H1 (cell line): ENCODE measurements around the gene SLC13A4. TPM values are rescaled to one million over a fixed set of nuclear protein-coding genes. Genes with fewer than 3 reads are reported as not detected.

Experiments used
- CTCF ChIA-PET: fragments of 300-600 bp; sonication (Branson Sonifier 250); formaldehyde crosslinking; loops from one replicate; lab custom pipeline; 2021; ENCODE audit not compliant: partially characterized antibody; lab: Charles Lee
- POLR2A ChIA-PET: fragments of 300-600 bp; sonication (Branson Sonifier 250); formaldehyde crosslinking; loops from one replicate; lab custom pipeline; 2021; ENCODE audit warnings: inconsistent platforms; ENCODE audit not compliant: partially characterized antibody; lab: Charles Lee
- DNase-seq, 2 experiments: peaks; one replicate each; pipeline versions ENCODE4 v3.0.0 to v3.0.0-alpha.2; 2010 to 2022; ENCODE audit warnings: low spot score in 2 of 2, low read depth in 1 of 2, mixed read lengths in 1 of 2
- FAIRE-seq: peaks from 2 replicates; lab custom pipeline; 2011; peaks lifted over from hg19 to GRCh38; lab: Jason Lieb, UNC
- H2AFZ ChIP-seq: 2 replicates; pipeline ENCODE4 v1.8.1; 2012; ENCODE audit warnings: low read length, inconsistent platforms
- H2AK5ac ChIP-seq: 2 replicates; pipeline ENCODE4 v1.6.1; 2013; ENCODE audit warnings: low read depth, low read length
- H2BK120ac ChIP-seq: replicated peaks from 2 replicates; pipeline ENCODE3; 2013; ENCODE audit warnings: low read depth, low read length, inconsistent platforms
- H2BK12ac ChIP-seq: 2 replicates; pipeline ENCODE4 v1.6.1; 2013; ENCODE audit warnings: low read depth, low read length
- H2BK15ac ChIP-seq: 2 replicates; pipeline ENCODE4 v1.6.1; 2013; ENCODE audit warnings: low read length
- H2BK20ac ChIP-seq: 2 replicates; pipeline ENCODE4 v1.6.1; 2013; ENCODE audit warnings: low read length
- H2BK5ac ChIP-seq: 2 replicates; pipeline ENCODE4 v1.6.1; 2013; ENCODE audit warnings: low read depth, low read length
- H3K14ac ChIP-seq: 2 replicates; pipeline ENCODE4 v1.6.1; 2013; ENCODE audit warnings: inconsistent platforms; ENCODE audit not compliant: insufficient read length
- H3K18ac ChIP-seq: 2 replicates; pipeline ENCODE4 v1.6.1; 2013; ENCODE audit warnings: low read length; ENCODE audit errors: extremely low read depth
- H3K23ac ChIP-seq: 2 replicates; pipeline ENCODE4 v1.6.1; 2013; ENCODE audit warnings: inconsistent platforms; ENCODE audit not compliant: insufficient read length
- H3K23me2 ChIP-seq: 2 replicates; pipeline ENCODE4 v1.6.1; 2013; ENCODE audit warnings: low read depth, low read length
- H3K27ac ChIP-seq: 2 replicates; pipeline ENCODE4 v1.6.1; 2011; ENCODE audit warnings: low read depth, low read length, inconsistent platforms
- H3K27me3 ChIP-seq, 4 experiments: replicated peaks in 1 of 4; 1 replicate in 1 of 4; 2 replicates in 3 of 4; pipeline versions ENCODE4 v1.6.1 to v1.8.1; 2011 to 2013; ENCODE audit warnings: low read length in 3 of 4, mild to moderate bottlenecking in 3 of 4, inconsistent platforms in 2 of 4, mixed read lengths in 2 of 4, moderate library complexity in 1 of 4; ENCODE audit not compliant: control insufficient read depth in 3 of 4, insufficient read depth in 3 of 4; ENCODE audit errors: extremely low read depth in 1 of 4
- H3K36me3 ChIP-seq, 4 experiments: 2 replicates each; pipeline versions ENCODE4 v1.6.1 to v1.8.1; 2011 to 2013; ENCODE audit warnings: mild to moderate bottlenecking in 4 of 4, low read length in 3 of 4, moderate library complexity in 2 of 4, control low read depth in 1 of 4, inconsistent platforms in 1 of 4; ENCODE audit not compliant: insufficient read depth in 4 of 4, control insufficient read depth in 2 of 4
- H3K4ac ChIP-seq: replicated peaks from 2 replicates; pipeline ENCODE3; 2013; ENCODE audit warnings: low read length, low read depth, mixed read lengths, inconsistent platforms; ENCODE audit not compliant: insufficient read length
- H3K4me1 ChIP-seq, 4 experiments: replicated peaks in 1 of 4; 1 replicate in 1 of 4; 2 replicates in 3 of 4; pipeline versions ENCODE4 v1.6.1 to v1.8.1; 2011 to 2013; ENCODE audit warnings: low read length in 3 of 4, inconsistent platforms in 2 of 4, mixed read lengths in 1 of 4; ENCODE audit not compliant: insufficient read depth in 4 of 4, control insufficient read depth in 3 of 4
- H3K4me2 ChIP-seq, 2 experiments: 2 replicates each; pipeline versions ENCODE4 v1.6.1 to v1.8.1; 2011 to 2013; ENCODE audit warnings: low read depth in 2 of 2, low read length in 2 of 2, control low read depth in 1 of 2, inconsistent platforms in 1 of 2, mild to moderate bottlenecking in 1 of 2; ENCODE audit not compliant: insufficient read depth in 1 of 2
- H3K4me3 ChIP-seq, 4 experiments: fragments of 200-600, 300-600 bp in 1 of 4; sonication (generic), shearing (Covaris generic), sonication (Bioruptor Twin) in 1 of 4; 2 replicates each; pipeline versions ENCODE4 v1.5.1 to v1.8.1; 2011 to 2016; ENCODE audit warnings: low read length in 4 of 4, low read depth in 3 of 4, control low read depth in 2 of 4, inconsistent platforms in 2 of 4, mild to moderate bottlenecking in 2 of 4, mixed read lengths in 1 of 4, moderate library complexity in 1 of 4; ENCODE audit not compliant: insufficient read depth in 2 of 4; ENCODE audit errors: extremely low read depth in 1 of 4
- H3K56ac ChIP-seq: replicated peaks from 2 replicates; pipeline ENCODE3; 2013; ENCODE audit warnings: low read depth, mild to moderate bottlenecking, mixed read lengths, low read length, inconsistent platforms; ENCODE audit not compliant: insufficient read length
- H3K79me1 ChIP-seq: 2 replicates; pipeline ENCODE4 v1.6.1; 2013; ENCODE audit warnings: low read depth, low read length, control low read depth
- H3K79me2 ChIP-seq, 2 experiments: 2 replicates each; pipeline versions ENCODE4 v1.6.1 to v1.8.1; 2012 to 2013; ENCODE audit warnings: low read length in 2 of 2, mild to moderate bottlenecking in 2 of 2, inconsistent platforms in 1 of 2; ENCODE audit not compliant: insufficient read depth in 2 of 2, control insufficient read depth in 1 of 2
- H3K9ac ChIP-seq, 4 experiments: replicated peaks in 1 of 4; 1 replicate in 1 of 4; 2 replicates in 3 of 4; pipeline versions ENCODE4 v1.6.1 to v1.8.1; 2011 to 2013; ENCODE audit warnings: low read depth in 3 of 4, low read length in 3 of 4, control low read depth in 2 of 4, mild to moderate bottlenecking in 2 of 4, moderate library complexity in 2 of 4, inconsistent platforms in 1 of 4; ENCODE audit errors: extremely low read depth in 1 of 4
- H3K9me3 ChIP-seq, 2 experiments: 2 replicates each; pipeline versions ENCODE4 v1.6.1 to v1.8.1; 2012 to 2013; ENCODE audit warnings: mild to moderate bottlenecking in 2 of 2, moderate library complexity in 2 of 2, control low read depth in 1 of 2, inconsistent platforms in 1 of 2, low read depth in 1 of 2, low read length in 1 of 2, mixed read lengths in 1 of 2; ENCODE audit not compliant: insufficient read depth in 2 of 2
- H4K20me1 ChIP-seq, 2 experiments: replicated peaks in 1 of 2; 2 replicates each; pipeline versions ENCODE3 to v1.8.1; 2011 to 2013; ENCODE audit warnings: inconsistent platforms in 2 of 2, low read length in 2 of 2, mild to moderate bottlenecking in 1 of 2; ENCODE audit not compliant: insufficient read depth in 2 of 2, control insufficient read depth in 1 of 2
- H4K5ac ChIP-seq: 2 replicates; pipeline ENCODE4 v1.6.1; 2013; ENCODE audit warnings: low read length, low read depth, mixed read lengths, inconsistent platforms; ENCODE audit not compliant: insufficient read length
- H4K8ac ChIP-seq: 2 replicates; pipeline ENCODE4 v1.8.0; 2013; ENCODE audit warnings: mild to moderate bottlenecking, moderate library complexity, low read length, inconsistent platforms; ENCODE audit not compliant: insufficient read depth; ENCODE audit errors: extremely low read depth
- H4K91ac ChIP-seq: replicated peaks from 2 replicates; pipeline ENCODE3; 2013; ENCODE audit warnings: low read length, mixed read lengths, inconsistent platforms; ENCODE audit not compliant: insufficient read length
- ASH2L ChIP-seq: fragments of 200-600, 300-600 bp; sonication (generic); IDR thresholded peaks from one replicate; pipeline ENCODE4 v1.7.1; 2017; ENCODE audit warnings: low read length
- BCL11A ChIP-seq, 2 experiments: IDR thresholded peaks; one replicate each; pipeline ENCODE4 v1.6.1; 2011; ENCODE audit warnings: low read depth in 2 of 2, low read length in 2 of 2, mild to moderate bottlenecking in 2 of 2
- CBX5 ChIP-seq: fragments of 300-800, 300-1000 bp; sonication (generic); IDR thresholded peaks from 2 replicates; pipeline ENCODE4 v1.7.1; 2016; ENCODE audit warnings: antibody characterized with exemption, low read length, low read depth
- FOSL1 ChIP-seq: IDR thresholded peaks from 2 replicates; pipeline ENCODE4 v1.6.1; 2011; ENCODE audit warnings: mild to moderate bottlenecking, low read depth, low read length, moderate library complexity; ENCODE audit not compliant: insufficient read depth
- GABPA ChIP-seq: IDR thresholded peaks from 2 replicates; pipeline ENCODE4 v1.6.1; 2011; ENCODE audit warnings: mild to moderate bottlenecking, low read length, moderate library complexity, borderline replicate concordance; ENCODE audit not compliant: insufficient read depth
- GTF2F1 ChIP-seq: IDR thresholded peaks from 2 replicates; pipeline ENCODE4 v1.6.1; 2012; ENCODE audit warnings: low read depth, low read length, improper control_type of control experiment, borderline replicate concordance
- JUND ChIP-seq: IDR thresholded peaks from 2 replicates; pipeline ENCODE4 v1.6.1; 2011; ENCODE audit warnings: mild to moderate bottlenecking, improper control_type of control experiment, low read length
- SIN3A ChIP-seq, 2 experiments: IDR thresholded peaks in 1 of 2; conservative IDR thresholded peaks in 1 of 2; 2 replicates each; pipeline ENCODE4 v1.6.1; 2011 to 2012; ENCODE audit warnings: low read length in 2 of 2, improper control_type of control experiment in 1 of 2, low read depth in 1 of 2, mild to moderate bottlenecking in 1 of 2
- SP2 ChIP-seq: IDR thresholded peaks from 2 replicates; pipeline ENCODE4 v1.6.1; 2012; ENCODE audit warnings: mild to moderate bottlenecking, low read length, inconsistent platforms
- WGBS, 2 experiments: shearing (Covaris generic) in 1 of 2; methylation state at CpG; one replicate each; pipeline versions ENCODE4 v1.1.6 to v1.1.7; 2013 to 2015; ENCODE audit warnings: low lambda C conversion rate in 2 of 2, mixed read lengths in 2 of 2, inconsistent platforms in 1 of 2, low coverage in 1 of 2, missing lambda C conversion rate in 1 of 2; ENCODE audit not compliant: insufficient replicate concordance in 2 of 2, insufficient coverage in 1 of 2, insufficient read length in 1 of 2; ENCODE audit errors: extremely low coverage in 1 of 2, missing lambda C conversion rate in 1 of 2; 5-methylcytosine and 5-hydroxymethylcytosine counted together
- polyA plus RNA-seq, 7 experiments: library from polyadenylated mRNA; depleted of rRNA in 3 of 7; stranded (reverse) in 5 of 7; unstranded in 2 of 7; fragments of >200 nt in 5 of 7; fragments of 200-250 nt in 2 of 7; gene quantifications; 1 replicate in 5 of 7; 2 replicates in 1 of 7; 4 replicates in 1 of 7; pipeline versions ENCODE4 v1.2.1 to v1.2.3, GENCODE V29; 2011 to 2013; ENCODE audit warnings: missing spikeins in 2 of 7, mixed read lengths in 2 of 7
- total RNA-seq: library from RNA; stranded (reverse); fragmentation: NEBNext Ultra II Directional; extraction: Animal tissue kit (Norgen Biotek cat#: 25700); gene quantifications from 2 replicates; pipeline ENCODE4 v1.2.1, GENCODE V29; 2021
- TF ChIP-seq, protein P1 (sequence below), 3 experiments: IDR thresholded peaks; 1 replicate in 2 of 3; 2 replicates in 1 of 3; pipeline versions ENCODE4 v1.5.1 to v1.6.1; 2011; ENCODE audit warnings: low read length in 3 of 3, mild to moderate bottlenecking in 3 of 3, inconsistent platforms in 2 of 3, low read depth in 1 of 3, moderate library complexity in 1 of 3; ENCODE audit not compliant: insufficient read depth in 1 of 3; ENCODE audit errors: control extremely low read depth in 1 of 3

Gene SLC13A4
- total and polyA plus RNA-seq, 2 of the 8 experiments (the other 6 are each of a cell fraction or from before 2014, with no cell fraction given), result 3.9 to 7.5 TPM

DNA sequence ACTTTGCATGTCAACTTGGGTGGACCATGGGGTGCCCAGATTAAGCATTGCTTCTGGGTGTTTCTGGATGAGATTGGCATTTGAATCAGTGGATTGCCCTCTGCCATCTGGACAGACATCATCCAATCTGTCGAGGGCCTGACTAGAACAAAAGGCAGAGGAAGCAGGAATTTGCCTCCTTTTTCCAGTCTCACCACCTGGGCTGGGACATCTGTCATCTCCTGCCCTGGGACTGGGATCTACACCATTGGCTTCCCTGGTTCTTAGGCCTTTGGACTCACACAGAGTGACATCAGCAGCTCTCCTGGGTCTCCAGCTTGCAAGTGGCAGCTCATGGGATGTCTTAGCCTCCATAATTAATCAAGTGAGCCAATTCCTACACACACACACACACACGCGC is 10.3 kb downstream of the SLC13A4 start:
- no peak overlapping the region for H2AK5ac ChIP-seq
- no peaks in the 10 kb centered on the region for H3K79me1 ChIP-seq
- peaks cover 0 to 5% of the 10 kb centered on the region in 2 experiments for H4K20me1 ChIP-seq
- peaks cover 0 to 8% (median under 1%) of the 10 kb centered on the region in 4 experiments; a peak in 2 of 7 replicates for H3K4me1 ChIP-seq
- no peak overlapping the region for H2BK5ac ChIP-seq
- no peak overlapping the region for H3K4me2 ChIP-seq
- no peak overlapping the region for H2BK12ac ChIP-seq
- no peak overlapping the region for H3K14ac ChIP-seq
- H3K27ac ChIP-seq, result no peak overlapping the region
- H3K36me3 ChIP-seq, result no peaks in the 10 kb centered on the region
- CTCF ChIA-PET, result interaction anchor here (0.6 to 4.0 kb wide), 8 partner anchors 9 to 98 kb away, joined by 3 to 23 read pairs (median 4); partner anchors contain the start of genes SLC13A4 and STMP1
- no peak overlapping the region for H2BK15ac ChIP-seq
- H3K4ac ChIP-seq, result no peak overlapping the region
- H3K4me3 ChIP-seq, result no peak overlapping the region
- H4K91ac ChIP-seq, result no peak overlapping the region
- H3K27me3 ChIP-seq, result no peaks in the 10 kb centered on the region
- H3K23me2 ChIP-seq, result peaks cover 6% of the 10 kb centered on the region; the same call in 1 of the 2 replicates
- no peak overlapping the region for H3K23ac ChIP-seq
- POLR2A ChIA-PET, result interaction anchor here (0.9 kb wide), 1 partner anchor 11 kb away, joined by 4 read pairs; no protein-coding TSS in a partner anchor
- H3K9me3 ChIP-seq, result no peaks in the 10 kb centered on the region
- H4K5ac ChIP-seq, result no peak overlapping the region
- no peak overlapping the region for H2AFZ ChIP-seq
- no peak overlapping the region for H2BK120ac ChIP-seq
- no peaks in the 10 kb centered on the region for H3K79me2 ChIP-seq
- no peak overlapping the region for H3K9ac ChIP-seq
- no peak overlapping the region for H3K56ac ChIP-seq
- H2BK20ac ChIP-seq, result no peak overlapping the region
- FAIRE-seq (no peak), DNase-seq (no peak)
- WGBS, 2 experiments, result 58% methylated on average over 3 of the region's 3 CpGs; no CpG with 5 or more reads in 1 of the 2 experiments
- no peak overlapping the region for H3K18ac ChIP-seq
- no peak overlapping the region for H4K8ac ChIP-seq
- TF ChIP-seq SP2 (no peak), SIN3A (conservative IDR thresholded peaks at IDR 0.05 in 1 of 2, IDR thresholded peaks at IDR 0.05 in 1 of 2; ENCODE audit: low read depth in 1 of 2, low read length in 2 of 2) (no peak), FOSL1 (no peak), GABPA (no peak), BCL11A (IDR thresholded peaks at IDR 0.05; ENCODE audit: low read depth in 2 of 2, low read length in 2 of 2) (no peak), JUND (no peak), ASH2L (no peak), CBX5 (no peak), GTF2F1 (no peak)
- TF ChIP-seq, protein P1, sequence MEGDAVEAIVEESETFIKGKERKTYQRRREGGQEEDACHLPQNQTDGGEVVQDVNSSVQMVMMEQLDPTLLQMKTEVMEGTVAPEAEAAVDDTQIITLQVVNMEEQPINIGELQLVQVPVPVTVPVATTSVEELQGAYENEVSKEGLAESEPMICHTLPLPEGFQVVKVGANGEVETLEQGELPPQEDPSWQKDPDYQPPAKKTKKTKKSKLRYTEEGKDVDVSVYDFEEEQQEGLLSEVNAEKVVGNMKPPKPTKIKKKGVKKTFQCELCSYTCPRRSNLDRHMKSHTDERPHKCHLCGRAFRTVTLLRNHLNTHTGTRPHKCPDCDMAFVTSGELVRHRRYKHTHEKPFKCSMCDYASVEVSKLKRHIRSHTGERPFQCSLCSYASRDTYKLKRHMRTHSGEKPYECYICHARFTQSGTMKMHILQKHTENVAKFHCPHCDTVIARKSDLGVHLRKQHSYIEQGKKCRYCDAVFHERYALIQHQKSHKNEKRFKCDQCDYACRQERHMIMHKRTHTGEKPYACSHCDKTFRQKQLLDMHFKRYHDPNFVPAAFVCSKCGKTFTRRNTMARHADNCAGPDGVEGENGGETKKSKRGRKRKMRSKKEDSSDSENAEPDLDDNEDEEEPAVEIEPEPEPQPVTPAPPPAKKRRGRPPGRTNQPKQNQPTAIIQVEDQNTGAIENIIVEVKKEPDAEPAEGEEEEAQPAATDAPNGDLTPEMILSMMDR (IDR thresholded peaks at IDR 0.05; ENCODE audit: control extremely low read depth in 1 of 3, insufficient read depth in 1 of 3, low read depth in 1 of 3, low read length in 3 of 3), result no peak
